H1 (cell line): ENCODE measurements around the gene LARP6. TPM values are rescaled to one million over a fixed set of nuclear protein-coding genes. Genes with fewer than 3 reads are reported as not detected.

Experiments used
- SUZ12 ChIP-seq: fragments of 200-600 bp; sonication (generic); IDR thresholded peaks from 2 replicates; pipeline ENCODE4 v1.6.1; 2012; ENCODE audit warnings: mild to moderate bottlenecking, inconsistent platforms, low read length, moderate library complexity, mixed read lengths
- polyA plus RNA-seq, 7 experiments: library from polyadenylated mRNA; depleted of rRNA in 3 of 7; stranded (reverse) in 5 of 7; unstranded in 2 of 7; fragments of >200 nt in 5 of 7; fragments of 200-250 nt in 2 of 7; gene quantifications; 1 replicate in 5 of 7; 2 replicates in 1 of 7; 4 replicates in 1 of 7; pipeline versions ENCODE4 v1.2.1 to v1.2.3, GENCODE V29; 2011 to 2013; ENCODE audit warnings: missing spikeins in 2 of 7, mixed read lengths in 2 of 7
- total RNA-seq: library from RNA; stranded (reverse); fragmentation: NEBNext Ultra II Directional; extraction: Animal tissue kit (Norgen Biotek cat#: 25700); gene quantifications from 2 replicates; pipeline ENCODE4 v1.2.1, GENCODE V29; 2021

Gene LARP6
- total and polyA plus RNA-seq, 2 of the 8 experiments (the other 6 are each of a cell fraction or from before 2014, with no cell fraction given), result 21.0 to 24.7 TPM

- no peak for TF ChIP-seq SUZ12
Measured at GRCh38 chr15:70792171-70792573, 61.8 kb downstream of the LARP6 start (continued).
